Measurements from ENCODE around the gene GPR4. TPM values are rescaled to one million over a fixed set of nuclear protein-coding genes. Genes with fewer than 3 reads are reported as not detected.

The GPR4 gene
- total RNA-seq, 4 donors from 2014 or later: 0.49 to 2.4 (median 1.6) TPM

- TF ChIP-seq POLR2AphosphoS5 (IDR thresholded peaks at IDR 0.05): no peak
- TF ChIP-seq CTCF (IDR thresholded peaks at IDR 0.05): peak in 1 of 2 donors; percentile 35
- H3K27ac ChIP-seq: no peak overlapping the region
- no peak for DNase-seq (ENCODE audit: low spot score in 2 of 2)
- H3K4me3 ChIP-seq: no peak overlapping the region
- no peaks in the 10 kb centered on the region for H3K36me3 ChIP-seq
- peaks cover 6% of the 10 kb centered on the region for H3K4me1 ChIP-seq
- peaks cover 31% of the 10 kb centered on the region for H3K27me3 ChIP-seq
- no peaks in the 10 kb centered on the region for H3K9me3 ChIP-seq
- 71% methylated on average over 30 of the region's 48 CpGs for WGBS
Observed at GRCh38 chr19:45591004-45591637, 10.9 kb downstream of the GPR4 start.

- no peaks in the 10 kb centered on the region for H3K36me3 ChIP-seq
- H3K27me3 ChIP-seq: peaks cover 27% of the 10 kb centered on the region
- no peak for TF ChIP-seq CTCF (IDR thresholded peaks at IDR 0.05)
- no peak for TF ChIP-seq POLR2A (IDR thresholded peaks at IDR 0.05)
- TF ChIP-seq EP300 (IDR thresholded peaks at IDR 0.05): no peak
- TF ChIP-seq POLR2AphosphoS5 (IDR thresholded peaks at IDR 0.05): no peak
- 54% methylated on average over 14 of the region's 15 CpGs for WGBS
- H3K9me3 ChIP-seq: no peaks in the 10 kb centered on the region
- H3K4me3 ChIP-seq: no peak overlapping the region
- peaks cover 6% of the 10 kb centered on the region for H3K4me1 ChIP-seq
- no peak overlapping the region for H3K27ac ChIP-seq
- no peak for DNase-seq (ENCODE audit: low spot score in 2 of 2)
Observed at GRCh38 chr19:45590300-45591003, 11.6 kb downstream of the GPR4 start.

- Histone ChIP-seq H3K4me3 (no peak overlapping the region), H3K9me3 (no peaks in the 10 kb centered on the region), H3K27ac (no peak overlapping the region), H3K27me3 (peaks cover 23% of the 10 kb centered on the region), H3K4me1 (peaks cover 12% of the 10 kb centered on the region), H3K36me3 (no peaks in the 10 kb centered on the region)
- TF ChIP-seq EP300 (IDR thresholded peaks at IDR 0.05): no peak
- TF ChIP-seq POLR2A (IDR thresholded peaks at IDR 0.05): no peak
- TF ChIP-seq POLR2AphosphoS5 (IDR thresholded peaks at IDR 0.05): no peak
- TF ChIP-seq CTCF (IDR thresholded peaks at IDR 0.05): no peak
- WGBS: 93% methylated on average over 4 of the region's 4 CpGs
- DNase-seq (ENCODE audit: low spot score in 2 of 2): no peak
Observed at GRCh38 chr19:45589768-45590167, 12.2 kb downstream of the GPR4 start.

- H3K4me1 ChIP-seq: peaks cover 20% of the 10 kb centered on the region
- no peak overlapping the region for H3K27ac ChIP-seq
- H3K4me3 ChIP-seq: no peak overlapping the region
- no peaks in the 10 kb centered on the region for H3K9me3 ChIP-seq
- no peak for TF ChIP-seq POLR2A (IDR thresholded peaks at IDR 0.05)
- TF ChIP-seq CTCF (IDR thresholded peaks at IDR 0.05): no peak
- TF ChIP-seq EP300 (IDR thresholded peaks at IDR 0.05): no peak
- no peak for TF ChIP-seq POLR2AphosphoS5 (IDR thresholded peaks at IDR 0.05)
- no peak for DNase-seq (ENCODE audit: low spot score in 2 of 2)
- WGBS: 74% methylated on average over 3 of the region's 4 CpGs
- H3K27me3 ChIP-seq: peaks cover 18% of the 10 kb centered on the region
- no peaks in the 10 kb centered on the region for H3K36me3 ChIP-seq
Observed at GRCh38 chr19:45587873-45588272, 14.1 kb downstream of the GPR4 start.

- no peaks in the 10 kb centered on the region for H3K9me3 ChIP-seq
- WGBS: 27% methylated on average over 7 of the region's 7 CpGs
Observed at GRCh38 chr19:45585158-45585577, 16.8 kb downstream of the GPR4 start.

More at GRCh38 chr19:45585158-45585577, 16.8 kb downstream of the GPR4 start:
- no peaks in the 10 kb centered on the region for H3K27me3 ChIP-seq
- peaks cover 18% of the 10 kb centered on the region for H3K4me1 ChIP-seq
- no peak for TF ChIP-seq POLR2A (IDR thresholded peaks at IDR 0.05)
- no peak for TF ChIP-seq EP300 (IDR thresholded peaks at IDR 0.05)
- TF ChIP-seq CTCF (IDR thresholded peaks at IDR 0.05): no peak
- peak overlapping the region; percentile 95 for H3K27ac ChIP-seq
- peak overlapping the region; percentile 69 for H3K4me3 ChIP-seq
- H3K36me3 ChIP-seq: no peaks in the 10 kb centered on the region
- no peak for DNase-seq (ENCODE audit: low spot score in 2 of 2)
